Measurements from ENCODE around the gene RPL9. TPM values are rescaled to one million over a fixed set of nuclear protein-coding genes. Genes with fewer than 3 reads are reported as not detected.

The RPL9 gene
- total RNA-seq, 3 donors from 2014 or later (not counting 1 experiment from before 2014, with no cell fraction given) = 848 to 1,179 (median 853) TPM

- DNase-seq (no peak), ATAC-seq (no peak)
- Histone ChIP-seq H3K27ac (ENCODE audit: low read length) (no peak overlapping the region), H3K27me3 (ENCODE audit: control insufficient read depth, insufficient read depth, low read length) (no peaks in the 10 kb centered on the region), H3K4me1 (ENCODE audit: control insufficient read depth, insufficient read depth, low read length) (peaks cover 3% of the 10 kb centered on the region), H3K4me3 (ENCODE audit: low read length) (no peak overlapping the region), H3K36me3 (ENCODE audit: control insufficient read depth, insufficient read depth, low read length) (no peaks in the 10 kb centered on the region), H3K9me3 (ENCODE audit: control insufficient read depth, insufficient read depth, low read length) (no peaks in the 10 kb centered on the region)
- H3K36me3 Mint-ChIP-seq = no peaks in the 10 kb centered on the region
- H3K4me1 Mint-ChIP-seq = no peaks in the 10 kb centered on the region
- peaks cover 7% of the 10 kb centered on the region in 2 donors for H3K27me3 Mint-ChIP-seq (ENCODE audit: low read depth in 2 of 2)
- intact Hi-C loops (cut with micrococcal nuclease) = no loop called here
- no peaks in the 10 kb centered on the region for H3K9me3 Mint-ChIP-seq
- no peak for TF ChIP-seq CTCF (IDR thresholded peaks at IDR 0.05)
- H3K27ac Mint-ChIP-seq = no peak overlapping the region
- 100% methylated on average over 1 of the region's 2 CpGs for WGBS (ENCODE audit: insufficient coverage)
- H3K4me3 Mint-ChIP-seq = no peak overlapping the region
Observed at GRCh38 chr4:39441593-39441992, 17.1 kb downstream of the RPL9 start.

GRCh38 chr4:39435659-39436563, 22.8 kb downstream of the RPL9 start:
- Histone ChIP-seq H3K27me3 (ENCODE audit: control insufficient read depth, insufficient read depth, low read length) (no peaks in the 10 kb centered on the region), H3K27ac (ENCODE audit: low read length) (no peak overlapping the region), H3K36me3 (ENCODE audit: control insufficient read depth, insufficient read depth, low read length) (no peaks in the 10 kb centered on the region), H3K4me1 (ENCODE audit: control insufficient read depth, insufficient read depth, low read length) (no peaks in the 10 kb centered on the region), H3K9me3 (ENCODE audit: control insufficient read depth, insufficient read depth, low read length) (no peaks in the 10 kb centered on the region), H3K4me3 (ENCODE audit: low read length) (no peak overlapping the region)
- TF ChIP-seq CTCF (IDR thresholded peaks at IDR 0.05) = no peak
- H3K27ac Mint-ChIP-seq = no peak overlapping the region
- ATAC-seq (no peak), DNase-seq (no peak)
- intact Hi-C loops (cut with micrococcal nuclease) = no loop called here
- WGBS (ENCODE audit: insufficient coverage) = 72% methylated on average over 6 of the region's 7 CpGs
- H3K27me3 Mint-ChIP-seq (ENCODE audit: low read depth in 2 of 2) = peaks cover 5 to 7% of the 10 kb centered on the region in 2 donors
- H3K9me3 Mint-ChIP-seq = no peaks in the 10 kb centered on the region
- H3K4me3 Mint-ChIP-seq = no peak overlapping the region
- no peaks in the 10 kb centered on the region for H3K4me1 Mint-ChIP-seq
- no peaks in the 10 kb centered on the region for H3K36me3 Mint-ChIP-seq

- H3K36me3 ChIP-seq (ENCODE audit: control insufficient read depth, insufficient read depth, low read length) = no peaks in the 10 kb centered on the region
- no peaks in the 10 kb centered on the region for H3K27me3 ChIP-seq (ENCODE audit: control insufficient read depth, insufficient read depth, low read length)
- no peak overlapping the region for H3K27ac Mint-ChIP-seq
- H3K27ac ChIP-seq (ENCODE audit: low read length) = no peak overlapping the region
- no peaks in the 10 kb centered on the region for H3K9me3 Mint-ChIP-seq
- H3K4me1 Mint-ChIP-seq = no peaks in the 10 kb centered on the region
- H3K4me1 ChIP-seq (ENCODE audit: control insufficient read depth, insufficient read depth, low read length) = no peaks in the 10 kb centered on the region
- no peaks in the 10 kb centered on the region for H3K9me3 ChIP-seq (ENCODE audit: control insufficient read depth, insufficient read depth, low read length)
- H3K36me3 Mint-ChIP-seq = no peaks in the 10 kb centered on the region
- DNase-seq = no peak
- intact Hi-C loops (cut with micrococcal nuclease) = no loop called here
- H3K27me3 Mint-ChIP-seq (ENCODE audit: low read depth in 2 of 2) = peaks cover 5 to 7% of the 10 kb centered on the region in 2 donors
- no peak for ATAC-seq
- no peak overlapping the region for H3K4me3 ChIP-seq (ENCODE audit: low read length)
- 96% methylated on average over 11 of the region's 11 CpGs for WGBS (ENCODE audit: insufficient coverage)
- H3K4me3 Mint-ChIP-seq = no peak overlapping the region
- TF ChIP-seq CTCF (IDR thresholded peaks at IDR 0.05) = no peak
Observed at GRCh38 chr4:39433878-39434492, 24.7 kb downstream of the RPL9 start.
